Measurements from ENCODE around the gene MRPS12.
A peak's percentile ranks its signal among the peaks of the same experiment; 100 is the strongest.
"Not testable (repeated sequence)": the region's sequence is repeated elsewhere in the genome, so short reads cannot be mapped to it uniquely, and the experiment has no call there.

Gene MRPS12

GRCh38 chr19:38930776-38931520 is at the start of gene MRPS12:
Gene MRPS12 (plus strand): TSS chr19:38930944. CDS start chr19:38931295, 351 bp downstream.
- peak; percentile 96 for DNase-seq

- no peak for DNase-seq
Measured at GRCh38 chr19:38883286-38883685, 47.5 kb upstream of the MRPS12 start.

GRCh38 chr19:38884691-38885090 is 46.1 kb upstream of the MRPS12 start:
- DNase-seq, result not testable (repeated sequence)

- DNase-seq, result no peak
Measured at GRCh38 chr19:38888876-38889275, 41.9 kb upstream of the MRPS12 start.

- no peak for DNase-seq
Measured at GRCh38 chr19:38889803-38890202, 40.9 kb upstream of the MRPS12 start.

- DNase-seq, result no peak
Measured at GRCh38 chr19:38890686-38891085, 40.1 kb upstream of the MRPS12 start.

- DNase-seq, result no peak
Measured at GRCh38 chr19:38891771-38892170, 39.0 kb upstream of the MRPS12 start.

GRCh38 chr19:38892841-38893240 is 37.9 kb upstream of the MRPS12 start:
- no peak for DNase-seq

- DNase-seq, result no peak
Measured at GRCh38 chr19:38893341-38893771, 37.4 kb upstream of the MRPS12 start.

GRCh38 chr19:38894968-38895367 is 35.8 kb upstream of the MRPS12 start:
- no peak for DNase-seq

- no peak for DNase-seq
Measured at GRCh38 chr19:38898788-38899446, 31.8 kb upstream of the MRPS12 start.

- DNase-seq, result peak; percentile 99
Measured at GRCh38 chr19:38899447-38900201, 31.1 kb upstream of the MRPS12 start, which contains the start of the genes NFKBIB and SIRT2. Gene NFKBIB (plus strand): TSS chr19:38899969. CDS start chr19:38900033, 64 bp downstream. Gene SIRT2 (minus strand): TSS chr19:38899618. CDS start chr19:38899521, 97 bp downstream.

- peak; percentile 51 for DNase-seq
Measured at GRCh38 chr19:38900202-38900629, 30.5 kb upstream of the MRPS12 start.

GRCh38 chr19:38900743-38901190 is 30.0 kb upstream of the MRPS12 start:
- no peak for DNase-seq

GRCh38 chr19:38901683-38902082 is 29.1 kb upstream of the MRPS12 start:
- DNase-seq, result no peak

GRCh38 chr19:38904581-38905539 is 25.9 kb upstream of the MRPS12 start:
- DNase-seq, result no peak

- no peak for DNase-seq
Measured at GRCh38 chr19:38905620-38906019, 25.1 kb upstream of the MRPS12 start.

- no peak for DNase-seq
Measured at GRCh38 chr19:38907227-38907626, 23.5 kb upstream of the MRPS12 start.

GRCh38 chr19:38907670-38908069 is 23.1 kb upstream of the MRPS12 start:
- no peak for DNase-seq

- DNase-seq, result no peak
Measured at GRCh38 chr19:38908911-38909310, 21.8 kb upstream of the MRPS12 start.

GRCh38 chr19:38910488-38910887 is 20.3 kb upstream of the MRPS12 start:
- no peak for DNase-seq

GRCh38 chr19:38911388-38912001 is 19.2 kb upstream of the MRPS12 start:
- no peak for DNase-seq

Measured in DMS 273 treated with DMSO at 0.1 percent for 48 hours (cell line).